Measurements from ENCODE around the gene ITPRIPL1.
A peak's percentile ranks its signal among the peaks of the same experiment; 100 is the strongest.

ITPRIPL1 gene

GRCh38 chr2:96316999-96317398, 8.1 kb upstream of the ITPRIPL1 start:
- Mint-ChIP-seq H3K36me3 (no peaks in the 10 kb centered on the region), H3K4me3 (no peak overlapping the region), H3K4me1 (peaks cover 32% of the 10 kb centered on the region), H3K27me3 (no peaks in the 10 kb centered on the region), H3K27ac (no peak overlapping the region), H3K9me3 (no peaks in the 10 kb centered on the region)

- no peak overlapping the region for H3K4me3 Mint-ChIP-seq
Measured at GRCh38 chr2:96317584-96317997, 7.5 kb upstream of the ITPRIPL1 start.

GRCh38 chr2:96318723-96319122, 6.4 kb upstream of the ITPRIPL1 start:
- H3K9me3 Mint-ChIP-seq: no peaks in the 10 kb centered on the region
- no peaks in the 10 kb centered on the region for H3K36me3 Mint-ChIP-seq
- no peak overlapping the region for H3K4me3 Mint-ChIP-seq
- no peaks in the 10 kb centered on the region for H3K27me3 Mint-ChIP-seq
- H3K4me1 Mint-ChIP-seq: peaks cover 39% of the 10 kb centered on the region
- H3K27ac Mint-ChIP-seq: no peak overlapping the region

More at GRCh38 chr2:96317584-96317997, 7.5 kb upstream of the ITPRIPL1 start:
- no peak overlapping the region for H3K27ac Mint-ChIP-seq
- H3K27me3 Mint-ChIP-seq: no peaks in the 10 kb centered on the region
- peaks cover 33% of the 10 kb centered on the region for H3K4me1 Mint-ChIP-seq
- no peaks in the 10 kb centered on the region for H3K9me3 Mint-ChIP-seq
- H3K36me3 Mint-ChIP-seq: no peaks in the 10 kb centered on the region

DNA sequence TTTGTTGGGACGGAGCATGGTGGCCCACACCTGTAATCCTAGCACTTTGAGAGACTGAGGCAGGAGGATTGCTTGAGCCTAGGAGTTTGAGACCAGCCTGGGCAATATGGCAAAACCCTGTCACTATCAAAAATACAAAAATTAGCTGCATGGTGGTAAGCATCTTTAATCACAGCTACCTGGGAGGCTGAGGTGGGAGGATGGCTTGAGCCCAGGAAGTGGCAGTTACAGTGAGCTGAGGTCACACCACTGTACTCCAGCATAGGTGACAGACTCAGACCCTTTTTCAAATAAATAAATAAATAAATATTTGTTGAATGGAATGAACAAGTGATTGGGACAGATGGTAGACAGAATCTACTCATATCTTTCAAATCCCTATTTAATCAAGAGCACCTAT, 5.7 kb upstream of the ITPRIPL1 start:
- H3K36me3 Mint-ChIP-seq: no peaks in the 10 kb centered on the region
- no peak overlapping the region for H3K27ac Mint-ChIP-seq
- H3K27me3 Mint-ChIP-seq: no peaks in the 10 kb centered on the region
- no peaks in the 10 kb centered on the region for H3K9me3 Mint-ChIP-seq
- H3K4me3 Mint-ChIP-seq: no peak overlapping the region
- peaks cover 39% of the 10 kb centered on the region for H3K4me1 Mint-ChIP-seq

- peak overlapping the region; percentile 6 for H3K4me3 Mint-ChIP-seq
- H3K36me3 Mint-ChIP-seq: no peaks in the 10 kb centered on the region
- H3K9me3 Mint-ChIP-seq: no peaks in the 10 kb centered on the region
- H3K4me1 Mint-ChIP-seq: peaks cover 41% of the 10 kb centered on the region
- no peaks in the 10 kb centered on the region for H3K27me3 Mint-ChIP-seq
- no peak overlapping the region for H3K27ac Mint-ChIP-seq
Measured at GRCh38 chr2:96320326-96320725, 4.8 kb upstream of the ITPRIPL1 start.

- no peaks in the 10 kb centered on the region for H3K36me3 Mint-ChIP-seq
- no peaks in the 10 kb centered on the region for H3K27me3 Mint-ChIP-seq
- H3K27ac Mint-ChIP-seq: peak overlapping the region; percentile 30
- H3K4me3 Mint-ChIP-seq: peak overlapping the region; percentile 83
- no peaks in the 10 kb centered on the region for H3K9me3 Mint-ChIP-seq
- peaks cover 41% of the 10 kb centered on the region for H3K4me1 Mint-ChIP-seq
Measured at GRCh38 chr2:96320728-96321622, 4.1 kb upstream of the ITPRIPL1 start.

GRCh38 chr2:96323849-96324248, 1.3 kb upstream of the ITPRIPL1 start:
- Mint-ChIP-seq H3K4me1 (peaks cover 43% of the 10 kb centered on the region), H3K27ac (no peak overlapping the region), H3K4me3 (no peak overlapping the region), H3K36me3 (peaks cover 1% of the 10 kb centered on the region), H3K27me3 (no peaks in the 10 kb centered on the region), H3K9me3 (no peaks in the 10 kb centered on the region)

DNA sequence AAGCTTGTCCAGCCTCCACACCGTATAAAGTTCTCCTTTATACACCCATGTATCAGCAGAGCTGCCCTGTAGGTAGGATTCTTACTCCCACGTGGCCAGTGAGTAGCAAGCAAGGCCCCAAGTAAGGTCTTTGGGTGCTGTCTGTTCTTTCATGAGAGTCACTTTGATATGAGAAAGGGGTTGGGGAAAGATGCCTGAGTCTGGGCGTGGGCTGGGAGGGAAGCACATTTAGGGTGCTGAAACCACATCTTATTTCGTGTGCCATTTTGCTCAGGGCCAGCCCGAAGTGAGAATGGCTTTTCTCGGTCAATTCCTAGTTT, 436 bp upstream of the ITPRIPL1 start:
- Mint-ChIP-seq H3K36me3 (peaks cover 1% of the 10 kb centered on the region), H3K9me3 (no peaks in the 10 kb centered on the region), H3K27me3 (no peaks in the 10 kb centered on the region), H3K4me1 (peaks cover 38% of the 10 kb centered on the region), H3K27ac (peak overlapping the region; percentile 74), H3K4me3 (peak overlapping the region; percentile 96)

- Mint-ChIP-seq H3K4me3 (peak overlapping the region; percentile 96), H3K4me1 (peaks cover 34% of the 10 kb centered on the region), H3K36me3 (peaks cover 1% of the 10 kb centered on the region), H3K27ac (peak overlapping the region; percentile 76), H3K9me3 (no peaks in the 10 kb centered on the region), H3K27me3 (no peaks in the 10 kb centered on the region)
Measured at GRCh38 chr2:96325884-96326255, 753 bp downstream of the ITPRIPL1 start.

DNA sequence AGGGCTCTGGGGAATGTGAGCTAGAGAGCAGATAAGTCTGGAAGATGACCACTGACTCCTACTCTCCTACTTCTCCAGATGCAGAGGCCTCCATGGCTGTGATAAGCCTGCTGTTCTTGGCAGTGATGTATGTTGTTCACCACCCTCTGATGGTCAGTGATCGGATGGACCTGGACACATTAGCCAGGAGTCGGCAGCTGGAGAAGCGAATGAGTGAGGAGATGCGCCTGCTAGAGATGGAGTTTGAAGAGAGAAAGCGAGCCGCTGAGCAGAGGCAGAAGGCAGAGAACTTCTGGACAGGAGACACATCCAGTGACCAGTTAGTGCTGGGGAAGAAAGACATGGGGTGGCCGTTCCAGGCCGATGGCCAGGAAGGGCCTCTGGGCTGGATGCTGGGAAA, 1.4 kb downstream of the ITPRIPL1 start:
- H3K36me3 Mint-ChIP-seq: peaks cover 1% of the 10 kb centered on the region
- peaks cover 30% of the 10 kb centered on the region for H3K4me1 Mint-ChIP-seq
- H3K27ac Mint-ChIP-seq: no peak overlapping the region
- H3K4me3 Mint-ChIP-seq: peak overlapping the region; percentile 96
- no peaks in the 10 kb centered on the region for H3K27me3 Mint-ChIP-seq
- H3K9me3 Mint-ChIP-seq: no peaks in the 10 kb centered on the region

GRCh38 chr2:96326990-96327820, 2.1 kb downstream of the ITPRIPL1 start:
- Mint-ChIP-seq H3K27me3 (no peaks in the 10 kb centered on the region), H3K36me3 (peaks cover 1% of the 10 kb centered on the region), H3K4me1 (peaks cover 26% of the 10 kb centered on the region), H3K27ac (no peak overlapping the region), H3K9me3 (no peaks in the 10 kb centered on the region), H3K4me3 (no peak overlapping the region)

DNA sequence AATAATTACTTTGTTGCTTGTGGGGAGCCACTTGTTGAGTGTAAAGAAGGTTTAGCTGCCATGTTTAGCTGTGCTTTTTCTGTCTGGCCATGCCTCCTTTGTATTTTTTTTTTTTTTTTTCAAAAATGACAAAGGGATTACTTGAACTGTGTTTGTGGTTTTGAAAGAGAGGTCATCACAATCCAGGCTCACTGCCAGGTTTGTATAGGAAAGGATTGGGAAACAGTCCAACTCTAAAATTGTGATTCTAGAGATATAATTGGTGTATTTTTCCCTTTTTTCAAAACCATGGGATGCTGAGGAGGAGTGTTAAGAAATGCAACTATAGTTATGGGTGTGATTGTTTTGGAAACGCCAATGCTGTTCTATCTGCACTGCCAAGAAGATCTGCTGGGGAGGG, 4.3 kb downstream of the ITPRIPL1 start:
- Mint-ChIP-seq H3K9me3 (no peaks in the 10 kb centered on the region), H3K36me3 (peaks cover 1% of the 10 kb centered on the region), H3K27ac (no peak overlapping the region), H3K4me1 (peaks cover 30% of the 10 kb centered on the region), H3K27me3 (no peaks in the 10 kb centered on the region), H3K4me3 (no peak overlapping the region)

DNA sequence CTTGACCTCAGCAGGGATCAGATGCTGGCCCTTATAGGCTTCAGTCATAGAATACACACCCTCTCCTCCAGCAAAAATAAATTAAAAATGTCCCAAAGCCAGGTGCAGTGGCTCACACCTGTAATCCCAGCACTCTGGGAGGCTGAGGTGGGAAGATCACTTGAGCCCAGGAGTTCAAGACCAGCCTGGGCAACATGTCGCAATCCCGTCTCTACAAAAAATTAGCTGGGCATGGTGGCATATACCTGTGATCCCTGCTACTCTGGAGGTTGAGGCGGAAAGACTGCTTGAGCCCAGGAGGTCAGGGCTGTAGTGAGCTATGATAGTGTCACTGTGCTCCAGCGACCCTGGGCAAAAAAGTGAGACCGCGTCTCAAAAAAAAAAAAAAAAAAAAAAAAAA, 4.8 kb downstream of the ITPRIPL1 start:
- H3K4me1 Mint-ChIP-seq: peaks cover 30% of the 10 kb centered on the region
- H3K27me3 Mint-ChIP-seq: no peaks in the 10 kb centered on the region
- no peak overlapping the region for H3K27ac Mint-ChIP-seq

DNA sequence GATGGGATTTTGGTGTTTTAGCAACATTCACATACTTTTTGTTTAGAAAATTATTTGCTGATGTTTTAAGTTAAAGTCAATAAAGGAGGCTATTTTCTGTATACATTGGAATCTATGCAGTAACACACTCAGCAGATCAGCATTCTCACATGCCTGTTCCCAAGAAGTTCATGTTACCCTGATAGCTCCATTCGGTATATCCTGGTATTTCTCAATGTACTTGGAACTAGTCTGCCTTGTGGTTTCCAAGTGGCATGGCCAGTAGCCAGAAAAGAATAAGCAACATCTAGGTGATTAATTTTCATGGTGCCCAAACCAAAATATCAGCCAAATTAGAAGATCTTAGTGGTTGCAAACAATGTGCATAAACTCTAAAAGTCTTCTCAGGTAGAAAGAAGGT, 5.3 kb downstream of the ITPRIPL1 start:
- Mint-ChIP-seq H3K36me3 (peaks cover 1% of the 10 kb centered on the region), H3K9me3 (no peaks in the 10 kb centered on the region), H3K4me3 (no peak overlapping the region), H3K27ac (no peak overlapping the region), H3K27me3 (no peaks in the 10 kb centered on the region), H3K4me1 (peaks cover 30% of the 10 kb centered on the region)

More for the DNA sequence above, 4.8 kb downstream of the ITPRIPL1 start:
- Mint-ChIP-seq H3K4me3 (no peak overlapping the region), H3K9me3 (no peaks in the 10 kb centered on the region), H3K36me3 (peaks cover 1% of the 10 kb centered on the region)

- H3K4me3 Mint-ChIP-seq: peak overlapping the region; percentile 28
- peak overlapping the region; percentile 31 for H3K27ac Mint-ChIP-seq
- H3K9me3 Mint-ChIP-seq: no peaks in the 10 kb centered on the region
- H3K4me1 Mint-ChIP-seq: peaks cover 22% of the 10 kb centered on the region
- H3K36me3 Mint-ChIP-seq: no peaks in the 10 kb centered on the region
- H3K27me3 Mint-ChIP-seq: no peaks in the 10 kb centered on the region
Measured at GRCh38 chr2:96333708-96334107, 8.6 kb downstream of the ITPRIPL1 start.
